GM12874 (cell line): Measurements from ENCODE around the gene GABBR2.

Experiments used
- CTCF ChIP-seq: IDR thresholded peaks from 2 replicates; pipeline ENCODE4 v1.5.1; 2011; ENCODE audit warnings: low read depth, mild to moderate bottlenecking, control low read depth, low read length, moderate library complexity; ENCODE audit not compliant: insufficient read depth

GABBR2 gene

GRCh38 chr9:98678244-98678842 is 30.4 kb downstream of the GABBR2 start:
- TF ChIP-seq CTCF: peak; percentile 68

GRCh38 chr9:98673681-98674080 is 35.1 kb downstream of the GABBR2 start:
- TF ChIP-seq CTCF: no peak

- no peak for TF ChIP-seq CTCF
Measured at GRCh38 chr9:98667005-98667640, 41.6 kb downstream of the GABBR2 start.

GRCh38 chr9:98665501-98665900 is 43.2 kb downstream of the GABBR2 start:
- TF ChIP-seq CTCF: no peak

- TF ChIP-seq CTCF: no peak
Measured at GRCh38 chr9:98660541-98660940, 48.2 kb downstream of the GABBR2 start.

GRCh38 chr9:98658951-98659351 is 49.8 kb downstream of the GABBR2 start:
- no peak for TF ChIP-seq CTCF

- TF ChIP-seq CTCF: no peak
Measured at GRCh38 chr9:98657897-98658296, 50.8 kb downstream of the GABBR2 start.
